RCC 7860 (cell line): ENCODE measurements around the gene MCCC1.
"Not testable (repeated sequence)": the region's sequence is repeated elsewhere in the genome, so short reads cannot be mapped to it uniquely, and the experiment has no call there.

Experiments
- DNase-seq: peaks from one replicate; pipeline ENCODE4 v3.0.0-alpha.2; 2015; ENCODE audit warnings: low spot score
- FAIRE-seq: peaks from 2 replicates; lab custom pipeline; 2012; peaks lifted over from hg19 to GRCh38; lab: Jason Lieb, UNC

Gene MCCC1

GRCh38 chr3:183099026-183099837 lies at the start of gene MCCC1:
Gene MCCC1, minus strand, starts transcription at chr3:183099496. Its CDS starts 56 bp downstream, at chr3:183099440.
- DNase-seq (peak; percentile 97), FAIRE-seq (peak; percentile 86)

- FAIRE-seq, result no peak
- no peak for DNase-seq
Measured at GRCh38 chr3:183148056-183148455, 48.8 kb upstream of the MCCC1 start.

- no peak for FAIRE-seq
- no peak for DNase-seq
Measured at GRCh38 chr3:183144363-183144762, 45.1 kb upstream of the MCCC1 start.

- no peak for DNase-seq
- no peak for FAIRE-seq
Measured at GRCh38 chr3:183142199-183142598, 42.9 kb upstream of the MCCC1 start.

- FAIRE-seq (no peak), DNase-seq (no peak)
Measured at GRCh38 chr3:183134844-183135243, 35.5 kb upstream of the MCCC1 start.

GRCh38 chr3:183132409-183132808 lies 33.1 kb upstream of the MCCC1 start:
- no peak for DNase-seq
- FAIRE-seq, result no peak

GRCh38 chr3:183131735-183132134 lies 32.4 kb upstream of the MCCC1 start:
- FAIRE-seq (no peak), DNase-seq (no peak)

GRCh38 chr3:183131186-183131725 lies 32.0 kb upstream of the MCCC1 start:
- FAIRE-seq (no peak), DNase-seq (no peak)

- DNase-seq, result no peak
Measured at GRCh38 chr3:183129243-183129642, 29.9 kb upstream of the MCCC1 start.

GRCh38 chr3:183128709-183129108 lies 29.4 kb upstream of the MCCC1 start:
- DNase-seq, result no peak
- no peak for FAIRE-seq

More at GRCh38 chr3:183129243-183129642, 29.9 kb upstream of the MCCC1 start:
- FAIRE-seq, result no peak

- FAIRE-seq (no peak), DNase-seq (no peak)
Measured at GRCh38 chr3:183123891-183124290, 24.6 kb upstream of the MCCC1 start.

GRCh38 chr3:183122257-183122932 lies 23.1 kb upstream of the MCCC1 start:
- DNase-seq, result peak; percentile 57
- peak; percentile 53 for FAIRE-seq

GRCh38 chr3:183120538-183121215 lies 21.4 kb upstream of the MCCC1 start:
- FAIRE-seq (no peak), DNase-seq (no peak)

GRCh38 chr3:183117056-183117455 lies 17.8 kb upstream of the MCCC1 start:
- FAIRE-seq, result no peak
- DNase-seq, result no peak

GRCh38 chr3:183116025-183116614 lies 16.8 kb upstream of the MCCC1 start:
- FAIRE-seq (no peak), DNase-seq (no peak)

GRCh38 chr3:183114384-183115178 lies 15.3 kb upstream of the MCCC1 start:
- no peak for FAIRE-seq
- no peak for DNase-seq

GRCh38 chr3:183109847-183110246 lies 10.6 kb upstream of the MCCC1 start:
- FAIRE-seq, DNase-seq: not testable (repeated sequence)

- FAIRE-seq (no peak), DNase-seq (no peak)
Measured at GRCh38 chr3:183108470-183108869, 9.2 kb upstream of the MCCC1 start.

GRCh38 chr3:183108001-183108449 lies 8.7 kb upstream of the MCCC1 start:
- DNase-seq (no peak), FAIRE-seq (no peak)

- not testable (repeated sequence) for DNase-seq, FAIRE-seq
Measured at GRCh38 chr3:183107372-183107771, 8.1 kb upstream of the MCCC1 start.
